ENCODE data around the gene NECAB3.
A peak's percentile ranks its signal among the peaks of the same experiment; 100 is the strongest.

NECAB3 gene

GRCh38 chr20:33663161-33664084, 10.8 kb downstream of the NECAB3 start:
- peak; percentile 82 for DNase-seq

GRCh38 chr20:33662172-33662571, 12.1 kb downstream of the NECAB3 start, which contains the start of gene C20orf144:
TSS of gene C20orf144 (plus strand) at chr20:33662327. CDS start at chr20:33662346, 19 bp downstream.
- no peak for DNase-seq

DNA sequence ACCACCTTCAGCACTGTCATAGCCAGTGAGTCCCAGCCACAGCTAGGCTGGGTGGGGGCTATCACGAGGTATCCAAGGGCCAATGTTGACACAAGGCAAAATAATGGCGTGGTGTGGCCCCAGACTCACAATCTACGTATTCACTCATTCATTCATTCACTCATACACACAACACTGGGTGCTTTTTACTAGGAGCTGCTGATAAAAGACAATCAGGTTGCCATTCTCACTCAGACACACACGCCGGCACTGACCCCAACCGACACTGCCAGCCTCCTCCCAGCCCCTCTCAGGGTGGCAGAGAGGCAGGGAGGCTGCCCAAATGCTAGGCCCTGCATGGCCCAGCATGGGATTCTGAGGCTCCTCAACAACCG, 13.6 kb downstream of the NECAB3 start:
- DNase-seq, result no peak

- no peak for DNase-seq
Measured at GRCh38 chr20:33660035-33660684, 14.1 kb downstream of the NECAB3 start.

DNA sequence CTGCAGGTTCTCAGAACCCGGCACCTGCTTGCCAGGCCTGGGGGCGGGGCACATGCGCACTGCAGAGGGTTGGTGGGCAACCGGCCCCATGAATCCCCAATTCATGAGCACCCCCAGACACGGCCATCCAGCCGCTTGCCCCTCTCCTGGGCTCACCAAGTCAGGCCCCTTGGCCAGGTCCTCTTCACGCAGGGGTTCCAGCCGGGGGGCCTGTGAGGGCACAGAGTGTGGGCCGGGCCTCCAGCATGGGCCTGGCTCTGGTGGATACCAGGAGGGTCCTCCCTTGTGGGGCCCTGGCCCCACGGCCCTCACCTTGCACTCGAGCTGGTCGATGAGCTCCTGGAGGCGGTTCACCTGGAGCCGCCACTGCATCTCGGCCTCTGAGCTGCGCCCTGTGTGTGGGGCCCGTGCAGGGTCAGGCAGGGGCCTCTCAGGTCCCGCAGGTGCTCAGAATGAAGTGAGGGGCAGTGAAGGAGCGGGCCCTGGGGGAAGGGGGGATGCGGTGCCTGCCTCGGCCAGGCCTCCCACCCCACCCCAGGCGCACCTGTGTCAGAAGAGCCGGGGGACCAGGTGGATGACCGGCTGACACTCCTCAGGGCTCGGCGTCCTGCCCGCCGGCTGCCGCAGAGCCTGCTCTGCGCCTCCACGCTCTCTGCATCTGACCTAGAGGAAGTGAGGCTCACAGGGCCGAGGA, 14.7 kb downstream of the NECAB3 start:
- no peak for DNase-seq

DNA sequence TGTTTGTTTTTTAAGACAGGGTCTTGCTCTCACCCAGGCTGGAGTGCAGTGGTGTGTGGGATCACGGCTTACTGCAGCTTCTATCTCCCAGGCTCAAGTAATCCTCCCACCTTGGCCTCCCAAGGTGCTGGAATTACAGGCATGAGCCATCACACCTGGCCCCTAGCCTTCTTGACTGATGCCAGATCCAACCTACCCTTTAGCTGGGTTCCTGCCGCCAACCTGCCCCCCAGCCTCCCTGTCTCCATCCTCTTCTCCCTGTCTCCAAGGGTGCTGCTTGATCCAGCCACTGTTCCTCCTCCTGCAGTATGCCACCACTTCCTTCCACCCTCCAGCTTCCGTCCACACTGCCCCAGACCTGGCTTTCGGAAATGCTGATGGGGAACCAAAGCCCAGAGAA, 15.3 kb downstream of the NECAB3 start:
- no peak for DNase-seq

DNA sequence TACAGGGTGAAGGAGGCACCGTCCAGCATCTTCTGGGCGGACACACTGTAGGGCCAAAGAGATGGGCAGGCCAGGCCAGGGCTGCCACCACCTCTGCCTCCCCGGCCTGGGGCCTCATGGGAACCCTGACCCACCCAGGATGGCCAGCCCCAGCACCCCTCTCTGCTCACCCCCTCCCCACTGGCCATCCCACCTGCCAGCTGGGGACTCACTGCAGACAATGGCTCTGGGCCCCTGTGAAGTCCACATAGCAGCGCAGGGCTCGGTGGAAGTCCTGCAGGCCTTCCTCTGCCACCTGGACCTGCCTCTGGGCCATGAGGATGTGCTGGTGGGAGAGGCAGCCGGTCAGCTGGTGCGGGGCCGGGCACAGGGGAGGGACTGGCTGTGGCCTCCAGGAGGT, 15.7 kb downstream of the NECAB3 start:
- DNase-seq, result no peak

DNA sequence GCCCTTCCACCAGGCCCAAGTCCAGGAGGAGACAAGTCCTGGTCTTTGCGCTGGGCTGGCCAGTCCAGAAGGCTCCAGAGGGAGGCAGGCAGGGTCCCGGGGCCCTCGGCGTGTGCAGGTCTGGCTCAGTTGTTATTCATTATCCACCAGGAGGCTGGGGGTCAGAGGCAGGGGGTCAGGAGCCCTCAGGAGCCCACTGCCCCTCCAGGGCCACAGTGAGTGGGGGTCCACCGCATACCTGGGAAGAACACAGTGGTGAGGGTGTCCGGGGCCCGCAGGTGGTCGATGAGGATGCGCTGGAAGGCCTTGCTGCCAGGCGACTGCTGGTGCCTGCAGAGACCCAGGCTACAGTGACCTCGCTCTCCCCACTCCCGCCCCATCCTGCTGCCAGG, 16.5 kb downstream of the NECAB3 start:
- no peak for DNase-seq

DNA sequence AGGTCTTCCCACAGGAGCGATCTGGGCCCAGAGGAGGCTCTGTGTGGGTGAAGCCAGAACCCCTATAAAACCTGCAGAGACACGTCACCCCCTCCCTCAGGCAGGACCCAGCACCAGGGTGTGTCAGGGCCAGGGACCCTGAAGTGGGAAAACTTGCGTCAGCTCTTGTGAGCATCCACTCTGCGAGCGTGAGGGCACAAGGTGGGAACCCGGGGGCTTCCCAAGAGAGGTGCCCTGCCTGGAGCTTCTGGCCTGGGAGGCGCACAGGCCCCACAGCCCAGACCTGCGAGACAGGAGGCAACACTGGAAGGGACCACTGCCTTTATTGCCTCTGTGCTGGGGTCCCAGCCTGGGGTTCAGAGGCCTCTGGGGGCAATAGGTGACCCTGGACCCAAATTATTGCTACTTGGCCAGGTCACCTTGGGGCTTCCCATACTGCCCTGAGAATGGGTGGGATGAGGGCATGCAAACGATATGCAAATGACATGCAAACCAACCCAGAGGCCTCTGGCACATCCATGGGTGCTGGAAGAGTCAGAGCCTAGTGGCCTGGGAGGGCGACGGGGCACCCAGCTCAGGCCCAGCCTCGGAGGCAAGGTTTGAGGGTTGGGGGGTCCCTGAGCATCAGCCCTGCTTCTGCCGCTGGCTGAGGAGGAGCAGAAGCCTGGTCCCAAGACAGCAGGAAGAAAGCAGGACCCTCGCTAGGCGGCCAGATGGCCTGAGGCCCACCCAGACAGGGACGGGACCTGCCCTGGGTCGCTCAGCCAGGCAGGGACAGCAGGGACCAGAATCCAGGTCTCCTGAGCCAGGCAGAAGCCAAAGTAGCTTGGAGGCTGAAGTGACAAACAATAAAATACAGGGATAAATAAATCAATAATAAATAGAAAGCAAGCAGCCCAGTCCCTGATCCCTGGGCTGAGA, 17.2 kb downstream of the NECAB3 start:
- no peak for DNase-seq

GRCh38 chr20:33656010-33656782, 18.0 kb downstream of the NECAB3 start:
- no peak for DNase-seq

GRCh38 chr20:33655164-33655563, 19.1 kb downstream of the NECAB3 start:
- DNase-seq, result no peak

DNA sequence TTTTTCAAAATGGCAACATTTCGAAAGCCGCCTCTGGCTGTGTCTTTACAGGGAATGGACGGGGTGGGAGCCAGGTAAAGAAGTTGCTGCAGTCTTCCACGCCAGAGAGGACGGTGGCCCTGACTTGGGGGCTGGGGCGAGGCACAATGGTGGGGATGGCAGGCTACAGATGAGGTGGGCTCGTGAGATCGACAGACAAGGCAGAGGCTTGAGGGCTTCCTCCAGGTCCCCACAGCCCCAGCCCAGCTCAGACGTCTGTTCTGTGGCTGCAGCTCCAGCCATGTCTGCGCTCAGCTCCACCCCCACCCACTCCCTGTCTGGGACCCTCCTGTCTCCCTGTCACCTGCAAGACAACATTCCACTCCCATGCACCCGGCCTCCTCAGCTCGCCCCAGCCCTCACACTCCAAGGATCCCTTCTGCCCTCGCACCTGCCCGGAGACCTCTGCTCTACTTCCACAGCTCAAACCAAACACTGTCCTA, 19.5 kb downstream of the NECAB3 start:
- DNase-seq, result no peak

DNA sequence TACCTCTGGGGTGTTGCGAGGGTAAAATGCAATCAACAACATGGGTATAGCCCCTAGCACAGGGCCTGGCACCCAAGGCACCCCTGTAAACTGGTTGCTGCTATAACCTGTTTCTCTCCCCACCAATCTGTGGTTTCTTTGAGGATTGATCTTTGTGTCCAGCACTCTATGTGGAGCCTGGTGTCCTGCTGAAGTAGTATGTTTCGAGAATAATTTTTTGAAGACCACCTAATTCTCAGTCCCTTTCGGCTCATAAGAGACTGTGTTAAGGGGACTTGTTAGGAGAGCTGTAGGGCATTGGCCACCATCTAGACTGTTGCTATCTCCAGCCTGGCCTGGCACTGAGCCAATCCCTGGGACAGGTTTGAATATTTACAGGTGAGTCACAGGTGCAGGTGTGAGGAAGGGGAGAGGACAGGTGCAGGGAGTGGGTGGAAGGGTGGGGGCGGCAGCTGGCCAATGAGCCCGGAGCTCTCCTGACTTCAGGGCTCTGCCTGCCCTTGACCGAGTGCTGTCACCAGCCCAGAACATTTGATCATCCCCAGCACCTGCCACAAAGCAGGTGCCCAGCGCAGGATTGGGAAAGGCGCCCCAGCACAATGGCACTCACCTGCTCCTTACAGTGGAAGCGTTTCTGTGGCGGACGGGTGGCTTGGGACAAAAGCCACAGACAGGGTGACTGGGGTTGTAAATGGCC, 20.2 kb downstream of the NECAB3 start:
- no peak for DNase-seq

GRCh38 chr20:33653218-33653899, 20.9 kb downstream of the NECAB3 start:
- peak; percentile 81 for DNase-seq

DNA sequence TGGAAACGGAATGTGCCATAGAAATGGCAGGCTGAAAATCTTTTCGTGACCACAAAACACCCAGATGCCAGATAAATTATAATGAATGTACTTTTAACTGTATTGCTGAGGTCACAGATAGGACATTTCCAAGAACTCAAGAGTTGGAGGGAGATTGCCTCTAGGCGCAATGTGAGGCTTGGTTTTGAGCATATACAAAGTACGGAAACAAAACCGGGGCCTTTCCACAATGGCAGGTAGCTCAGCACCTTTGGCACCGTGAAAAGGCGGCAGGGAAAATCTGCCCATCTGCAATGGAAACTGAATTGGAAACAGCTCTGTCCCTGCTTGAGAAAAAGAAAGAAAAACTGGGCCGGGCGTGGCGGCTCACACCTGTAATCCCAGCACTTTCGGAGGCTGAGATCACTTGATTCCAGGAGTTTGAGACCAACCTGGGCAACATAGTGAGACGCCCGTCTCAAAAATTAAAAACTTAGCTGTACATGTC, 22.6 kb downstream of the NECAB3 start:
- DNase-seq, result peak; percentile 25

GRCh38 chr20:33650753-33651561, 23.3 kb downstream of the NECAB3 start:
- peak; percentile 17 for DNase-seq

- peak; percentile 21 for DNase-seq
Measured at GRCh38 chr20:33650111-33650752, 24.0 kb downstream of the NECAB3 start.

- no peak for DNase-seq
Measured at GRCh38 chr20:33649201-33649681, 25.0 kb downstream of the NECAB3 start.

All from right forelimb (tissue), 1 donor.